ENCODE data around the gene NIPAL3.
"Not testable (repeated sequence)": the region's sequence is repeated elsewhere in the genome, so short reads cannot be mapped to it uniquely, and the experiment has no call there.

NIPAL3 gene

GRCh38 chr1:24463776-24464735, 48.5 kb downstream of the NIPAL3 start:
- DNase-seq, result no peak

- DNase-seq, result no peak
Measured at GRCh38 chr1:24465099-24465498, 49.5 kb downstream of the NIPAL3 start.

- no peak for DNase-seq
Measured at GRCh38 chr1:24465638-24466037, 50.0 kb downstream of the NIPAL3 start.

- DNase-seq, result no peak
Measured at GRCh38 chr1:24468685-24469316, 53.2 kb downstream of the NIPAL3 start.

- no peak for DNase-seq
Measured at GRCh38 chr1:24470592-24470991, 55.0 kb downstream of the NIPAL3 start.

- no peak for DNase-seq
Measured at GRCh38 chr1:24472527-24473251, 57.1 kb downstream of the NIPAL3 start.

GRCh38 chr1:24474193-24474592, 58.6 kb downstream of the NIPAL3 start:
- DNase-seq, result no peak

- DNase-seq, result no peak
Measured at GRCh38 chr1:24475700-24476099, 60.1 kb downstream of the NIPAL3 start.

- DNase-seq, result no peak
Measured at GRCh38 chr1:24476571-24476970, 61.0 kb downstream of the NIPAL3 start.

GRCh38 chr1:24477309-24477708, 61.7 kb downstream of the NIPAL3 start:
- no peak for DNase-seq

- no peak for DNase-seq
Measured at GRCh38 chr1:24481101-24481500, 65.5 kb downstream of the NIPAL3 start.

GRCh38 chr1:24481843-24482610, 66.4 kb downstream of the NIPAL3 start:
- DNase-seq, result no peak

GRCh38 chr1:24483441-24483840, 67.8 kb downstream of the NIPAL3 start:
- no peak for DNase-seq

GRCh38 chr1:24484199-24484598, 68.6 kb downstream of the NIPAL3 start:
- DNase-seq, result no peak

GRCh38 chr1:24486331-24487065, 70.9 kb downstream of the NIPAL3 start:
- DNase-seq, result no peak

GRCh38 chr1:24487455-24487854, 71.9 kb downstream of the NIPAL3 start:
- no peak for DNase-seq

- DNase-seq, result not testable (repeated sequence)
Measured at GRCh38 chr1:24488159-24488558, 72.6 kb downstream of the NIPAL3 start.

- DNase-seq, result no peak
Measured at GRCh38 chr1:24489674-24490073, 74.1 kb downstream of the NIPAL3 start.

GRCh38 chr1:24490101-24490781, 74.6 kb downstream of the NIPAL3 start:
- no peak for DNase-seq

GRCh38 chr1:24491577-24492360, 76.2 kb downstream of the NIPAL3 start:
- no peak for DNase-seq

- DNase-seq, result not testable (repeated sequence)
Measured at GRCh38 chr1:24492935-24493334, 77.3 kb downstream of the NIPAL3 start.
